HepG2 (cell line): ENCODE measurements around the gene ANKS1B.

Experiments
- CEBPB ChIP-seq: IDR thresholded peaks from 2 replicates; pipeline ENCODE4 v1.6.1; 2011; ENCODE audit warnings: low read depth, low read length, improper control_type of control experiment, borderline replicate concordance
- FOXM1 ChIP-seq: sonication (generic); formaldehyde crosslinking; IDR thresholded peaks from 2 replicates; pipeline ENCODE4 v1.5.0; 2020; ENCODE audit warnings: missing genetic modification reagents
- SNAI1 ChIP-seq: sonication (generic); formaldehyde crosslinking; IDR thresholded peaks from 2 replicates; pipeline ENCODE4 v1.5.0; 2020; ENCODE audit warnings: mild to moderate bottlenecking, missing genetic modification reagents, borderline replicate concordance
- ZNF30 ChIP-seq: sonication (generic); formaldehyde crosslinking; IDR thresholded peaks from 2 replicates; pipeline ENCODE4 v1.5.0; 2020; ENCODE audit warnings: mild to moderate bottlenecking, missing genetic modification reagents
- TF ChIP-seq, protein P1 (sequence below): sonication (generic); formaldehyde crosslinking; IDR thresholded peaks from 2 replicates; pipeline ENCODE4 v1.5.0; 2020; ENCODE audit warnings: mild to moderate bottlenecking, missing genetic modification reagents, moderate library complexity

DNA sequence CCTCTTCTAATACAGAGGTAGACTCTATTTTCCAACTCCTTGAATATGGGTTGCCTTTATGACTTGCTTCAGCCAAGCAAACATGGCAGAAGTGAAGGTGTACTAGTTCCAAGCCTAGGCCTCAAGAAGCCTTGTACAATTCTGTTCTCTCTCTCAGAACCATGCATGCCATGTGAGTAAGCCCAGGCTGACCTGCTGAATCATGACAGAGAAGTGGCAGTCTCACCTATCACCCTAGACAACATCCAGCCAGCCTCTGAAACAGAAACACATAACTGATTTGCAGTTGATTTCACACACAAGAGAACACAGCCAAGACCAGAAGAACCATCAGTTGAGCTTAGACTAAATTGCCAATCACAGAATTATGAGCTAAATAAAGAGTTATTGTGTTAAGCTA, 180.0 kb downstream of the ANKS1B start:
- no peak for TF ChIP-seq ZNF30
- no peak for TF ChIP-seq SNAI1
- TF ChIP-seq, protein P1, sequence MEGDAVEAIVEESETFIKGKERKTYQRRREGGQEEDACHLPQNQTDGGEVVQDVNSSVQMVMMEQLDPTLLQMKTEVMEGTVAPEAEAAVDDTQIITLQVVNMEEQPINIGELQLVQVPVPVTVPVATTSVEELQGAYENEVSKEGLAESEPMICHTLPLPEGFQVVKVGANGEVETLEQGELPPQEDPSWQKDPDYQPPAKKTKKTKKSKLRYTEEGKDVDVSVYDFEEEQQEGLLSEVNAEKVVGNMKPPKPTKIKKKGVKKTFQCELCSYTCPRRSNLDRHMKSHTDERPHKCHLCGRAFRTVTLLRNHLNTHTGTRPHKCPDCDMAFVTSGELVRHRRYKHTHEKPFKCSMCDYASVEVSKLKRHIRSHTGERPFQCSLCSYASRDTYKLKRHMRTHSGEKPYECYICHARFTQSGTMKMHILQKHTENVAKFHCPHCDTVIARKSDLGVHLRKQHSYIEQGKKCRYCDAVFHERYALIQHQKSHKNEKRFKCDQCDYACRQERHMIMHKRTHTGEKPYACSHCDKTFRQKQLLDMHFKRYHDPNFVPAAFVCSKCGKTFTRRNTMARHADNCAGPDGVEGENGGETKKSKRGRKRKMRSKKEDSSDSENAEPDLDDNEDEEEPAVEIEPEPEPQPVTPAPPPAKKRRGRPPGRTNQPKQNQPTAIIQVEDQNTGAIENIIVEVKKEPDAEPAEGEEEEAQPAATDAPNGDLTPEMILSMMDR: no peak
- no peak for TF ChIP-seq FOXM1
- no peak for TF ChIP-seq CEBPB
